ENCODE results near the gene AIG1. TPM values are rescaled to one million over a fixed set of nuclear protein-coding genes. Genes with fewer than 3 reads are reported as not detected.
"Not testable (repeated sequence)": the region's sequence is repeated elsewhere in the genome, so short reads cannot be mapped to it uniquely, and the experiment has no call there.

AIG1 gene
- total and polyA plus RNA-seq, 12 donors = 21.0 to 55.7 (median 47.2) TPM

DNA sequence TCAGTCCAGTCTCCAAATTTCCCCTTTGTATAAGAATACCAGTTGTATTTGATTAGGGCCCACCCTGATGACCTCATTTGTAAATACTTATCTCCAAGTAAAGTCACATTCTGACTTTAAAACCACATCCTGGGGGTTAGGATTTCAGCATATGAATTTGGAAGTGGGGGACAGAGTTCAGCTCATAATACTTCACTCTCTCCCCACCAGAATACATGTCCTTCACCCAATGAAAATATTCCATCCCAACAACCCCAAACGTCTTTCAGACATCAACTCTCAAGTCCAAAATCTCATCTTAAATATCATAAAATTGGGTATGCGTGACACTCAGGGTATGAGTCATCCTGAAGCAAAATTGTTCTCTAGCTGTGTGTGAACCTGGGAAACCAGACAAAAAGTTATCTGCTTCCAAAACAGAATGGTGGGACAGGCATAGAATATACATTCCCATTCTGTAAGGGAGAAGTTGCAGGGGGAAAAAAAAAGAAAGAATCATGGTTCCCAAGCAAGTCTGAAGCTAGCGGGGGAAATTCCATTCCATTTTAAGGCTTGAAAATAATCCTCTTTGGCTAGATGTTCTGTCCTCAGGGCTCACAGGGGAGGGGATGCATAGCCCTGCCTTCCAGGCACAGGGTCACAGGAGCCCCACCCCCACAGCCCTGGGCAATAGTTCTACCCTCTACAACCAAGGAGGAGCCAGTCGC, 275.9 kb downstream of the AIG1 start:
- no peaks in the 10 kb centered on the region for H3K27me3 ChIP-seq
- no peaks in the 10 kb centered on the region for H3K4me1 ChIP-seq (replicated peaks in 1 of 2)
- H3K36me3 ChIP-seq (replicated peaks in 1 of 2) = no peaks in the 10 kb centered on the region
- intact Hi-C loops (cut with DNase I) = no loop called here
- TF ChIP-seq, protein P1, sequence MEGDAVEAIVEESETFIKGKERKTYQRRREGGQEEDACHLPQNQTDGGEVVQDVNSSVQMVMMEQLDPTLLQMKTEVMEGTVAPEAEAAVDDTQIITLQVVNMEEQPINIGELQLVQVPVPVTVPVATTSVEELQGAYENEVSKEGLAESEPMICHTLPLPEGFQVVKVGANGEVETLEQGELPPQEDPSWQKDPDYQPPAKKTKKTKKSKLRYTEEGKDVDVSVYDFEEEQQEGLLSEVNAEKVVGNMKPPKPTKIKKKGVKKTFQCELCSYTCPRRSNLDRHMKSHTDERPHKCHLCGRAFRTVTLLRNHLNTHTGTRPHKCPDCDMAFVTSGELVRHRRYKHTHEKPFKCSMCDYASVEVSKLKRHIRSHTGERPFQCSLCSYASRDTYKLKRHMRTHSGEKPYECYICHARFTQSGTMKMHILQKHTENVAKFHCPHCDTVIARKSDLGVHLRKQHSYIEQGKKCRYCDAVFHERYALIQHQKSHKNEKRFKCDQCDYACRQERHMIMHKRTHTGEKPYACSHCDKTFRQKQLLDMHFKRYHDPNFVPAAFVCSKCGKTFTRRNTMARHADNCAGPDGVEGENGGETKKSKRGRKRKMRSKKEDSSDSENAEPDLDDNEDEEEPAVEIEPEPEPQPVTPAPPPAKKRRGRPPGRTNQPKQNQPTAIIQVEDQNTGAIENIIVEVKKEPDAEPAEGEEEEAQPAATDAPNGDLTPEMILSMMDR (IDR thresholded peaks at IDR 0.05) = no peak
- no peak for DNase-seq
- WGBS, 4 donors = 90 to 92% (median 90%) methylated on average over 4 of the region's 4 CpGs
- H3K4me3 ChIP-seq = no peak overlapping the region
- no peak overlapping the region for H3K27ac ChIP-seq
- H3K9me3 ChIP-seq (replicated peaks in 1 of 3) = no peaks in the 10 kb centered on the region

- WGBS, 4 donors = 84 to 86% (median 85%) methylated on average over 17 of the region's 17 CpGs
- no peak for TF ChIP-seq POLR2A (IDR thresholded peaks at IDR 0.05)
- TF ChIP-seq, protein P1 (IDR thresholded peaks at IDR 0.05) = peak; percentile 5 to 43 (median 32)
- intact Hi-C loops (cut with DNase I) = no loop called here
Observed at GRCh38 chr6:143337201-143337949, 276.7 kb downstream of the AIG1 start.

DNA sequence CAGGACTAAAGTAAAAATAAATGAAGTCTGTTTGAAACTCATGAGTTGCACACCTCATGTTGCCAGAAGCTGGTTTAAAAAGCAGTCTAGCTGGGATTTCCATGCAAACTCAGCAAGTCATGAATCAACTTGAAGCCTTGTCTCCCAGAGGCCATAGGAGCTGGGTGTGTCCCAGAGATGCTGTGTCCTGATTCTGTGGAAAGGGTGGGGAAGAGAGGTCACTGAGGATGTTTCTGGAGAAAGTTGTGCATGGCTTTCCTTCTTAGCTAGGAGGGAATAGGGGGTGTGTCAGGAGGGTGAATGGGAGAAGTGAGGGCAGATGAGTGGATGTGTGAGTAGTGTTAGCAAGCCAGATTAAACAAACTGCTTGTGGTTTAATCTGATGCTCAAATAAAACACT, 278.5 kb downstream of the AIG1 start:
- Histone ChIP-seq H3K4me1 (replicated peaks in 1 of 2) (no peaks in the 10 kb centered on the region), H3K36me3 (replicated peaks in 1 of 2) (no peaks in the 10 kb centered on the region), H3K27me3 (no peaks in the 10 kb centered on the region), H3K9me3 (replicated peaks in 1 of 3) (no peaks in the 10 kb centered on the region), H3K27ac (no peak overlapping the region), H3K4me3 (no peak overlapping the region)
- intact Hi-C loops (cut with DNase I) = no loop called here
- no peak for DNase-seq
- TF ChIP-seq, protein P1 (IDR thresholded peaks at IDR 0.05) = no peak
- TF ChIP-seq POLR2A (IDR thresholded peaks at IDR 0.05) = no peak

More at GRCh38 chr6:143337201-143337949, 276.7 kb downstream of the AIG1 start:
- no peaks in the 10 kb centered on the region for H3K27me3 ChIP-seq
- no peaks in the 10 kb centered on the region for H3K4me1 ChIP-seq (replicated peaks in 1 of 2)
- no peaks in the 10 kb centered on the region for H3K36me3 ChIP-seq (replicated peaks in 1 of 2)
- H3K4me3 ChIP-seq = no peak overlapping the region
- no peaks in the 10 kb centered on the region for H3K9me3 ChIP-seq (replicated peaks in 1 of 3)
- no peak overlapping the region for H3K27ac ChIP-seq
- peak; percentile 14 to 57 (median 46) for DNase-seq

GRCh38 chr6:143345477-143345876, 284.8 kb downstream of the AIG1 start:
- WGBS, 4 donors = 88 to 97% (median 95%) methylated on average over 7 of the region's 7 CpGs
- H3K9me3 ChIP-seq (replicated peaks in 1 of 3); H3K27ac ChIP-seq; DNase-seq; H3K27me3 ChIP-seq; intact Hi-C loops (cut with DNase I); H3K36me3 ChIP-seq (replicated peaks in 1 of 2); H3K4me3 ChIP-seq; H3K4me1 ChIP-seq (replicated peaks in 1 of 2): not testable (repeated sequence)

Data from adrenal gland (tissue), 12 donors.